TTC549 (cell line): ENCODE data around the gene STRA6.

Experiments
- FAIRE-seq: peaks from 2 replicates; lab custom pipeline; 2012; peaks lifted over from hg19 to GRCh38; lab: Jason Lieb, UNC

STRA6 gene

GRCh38 chr15:74206801-74207281 is 4.3 kb upstream of the STRA6 start:
- no peak for FAIRE-seq

- FAIRE-seq: no peak
Measured at GRCh38 chr15:74205582-74205947, 3.0 kb upstream of the STRA6 start.

GRCh38 chr15:74203914-74204431 is 1.4 kb upstream of the STRA6 start:
- FAIRE-seq: no peak

- no peak for FAIRE-seq
Measured at GRCh38 chr15:74201710-74202420, 722 bp downstream of the STRA6 start.

- no peak for FAIRE-seq
Measured at GRCh38 chr15:74200871-74201419, 1.6 kb downstream of the STRA6 start.

GRCh38 chr15:74200412-74200815 is 2.2 kb downstream of the STRA6 start:
- no peak for FAIRE-seq

- FAIRE-seq: no peak
Measured at GRCh38 chr15:74199297-74199652, 3.3 kb downstream of the STRA6 start.

- no peak for FAIRE-seq
Measured at GRCh38 chr15:74197176-74197965, 5.2 kb downstream of the STRA6 start.

GRCh38 chr15:74196175-74196574 is 6.4 kb downstream of the STRA6 start:
- no peak for FAIRE-seq

- no peak for FAIRE-seq
Measured at GRCh38 chr15:74194572-74195559, 7.7 kb downstream of the STRA6 start.

GRCh38 chr15:74193905-74194304 is 8.7 kb downstream of the STRA6 start:
- no peak for FAIRE-seq

- no peak for FAIRE-seq
Measured at GRCh38 chr15:74193299-74193718, 9.3 kb downstream of the STRA6 start.

GRCh38 chr15:74192751-74193150 is 9.8 kb downstream of the STRA6 start:
- no peak for FAIRE-seq

GRCh38 chr15:74191798-74192197 is 10.8 kb downstream of the STRA6 start:
- FAIRE-seq: no peak

- no peak for FAIRE-seq
Measured at GRCh38 chr15:74188216-74188615, 14.4 kb downstream of the STRA6 start.

GRCh38 chr15:74185710-74186348 is 16.8 kb downstream of the STRA6 start:
- no peak for FAIRE-seq

- FAIRE-seq: no peak
Measured at GRCh38 chr15:74184582-74185091, 17.9 kb downstream of the STRA6 start.

- no peak for FAIRE-seq
Measured at GRCh38 chr15:74182131-74182530, 20.5 kb downstream of the STRA6 start.

- FAIRE-seq: no peak
Measured at GRCh38 chr15:74180881-74181602, 21.5 kb downstream of the STRA6 start.
